Stomach (tissue), 4 donors: ENCODE data around the gene KRT6B.

Experiments used
- POLR2A ChIP-seq, 4 donors: fragments of 450-650 bp; IDR thresholded peaks; one replicate each; pipeline ENCODE4 v1.6.1; 2016; ENCODE audit warnings: antibody characterized with exemption in 4 of 4, control low read depth in 2 of 4, mild to moderate bottlenecking in 1 of 4, moderate library complexity in 1 of 4
- TF ChIP-seq, protein P1 (sequence below), 7 experiments: fragments of 450-650 bp in 4 of 7; fragments of 200-600 bp in 3 of 7; sonication (generic) in 3 of 7; IDR thresholded peaks; one replicate each; pipeline ENCODE4 v1.5.1; 2016 to 2019; ENCODE audit warnings: antibody characterized with exemption in 7 of 7, control low read depth in 2 of 7, mild to moderate bottlenecking in 1 of 7

DNA sequence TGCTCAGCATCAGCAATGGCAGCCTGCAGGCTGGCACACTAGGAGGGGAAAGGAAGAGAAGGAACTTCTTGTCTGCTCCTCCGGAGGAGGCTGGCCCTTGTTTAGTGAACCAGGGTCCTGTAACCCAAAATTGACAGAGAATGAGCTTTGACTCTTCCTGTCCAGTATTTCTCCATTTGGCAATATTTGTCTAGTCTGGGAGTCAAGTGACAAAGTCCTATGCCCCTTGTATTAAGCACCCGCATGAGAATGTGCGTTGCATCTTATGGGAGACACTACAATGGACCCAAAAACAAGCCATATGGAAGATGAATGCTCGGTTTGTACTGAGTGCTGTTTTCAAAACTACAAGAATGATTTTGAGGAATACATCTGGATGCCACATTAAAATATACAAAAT, 17.9 kb upstream of the KRT6B start:
- TF ChIP-seq, protein P1, sequence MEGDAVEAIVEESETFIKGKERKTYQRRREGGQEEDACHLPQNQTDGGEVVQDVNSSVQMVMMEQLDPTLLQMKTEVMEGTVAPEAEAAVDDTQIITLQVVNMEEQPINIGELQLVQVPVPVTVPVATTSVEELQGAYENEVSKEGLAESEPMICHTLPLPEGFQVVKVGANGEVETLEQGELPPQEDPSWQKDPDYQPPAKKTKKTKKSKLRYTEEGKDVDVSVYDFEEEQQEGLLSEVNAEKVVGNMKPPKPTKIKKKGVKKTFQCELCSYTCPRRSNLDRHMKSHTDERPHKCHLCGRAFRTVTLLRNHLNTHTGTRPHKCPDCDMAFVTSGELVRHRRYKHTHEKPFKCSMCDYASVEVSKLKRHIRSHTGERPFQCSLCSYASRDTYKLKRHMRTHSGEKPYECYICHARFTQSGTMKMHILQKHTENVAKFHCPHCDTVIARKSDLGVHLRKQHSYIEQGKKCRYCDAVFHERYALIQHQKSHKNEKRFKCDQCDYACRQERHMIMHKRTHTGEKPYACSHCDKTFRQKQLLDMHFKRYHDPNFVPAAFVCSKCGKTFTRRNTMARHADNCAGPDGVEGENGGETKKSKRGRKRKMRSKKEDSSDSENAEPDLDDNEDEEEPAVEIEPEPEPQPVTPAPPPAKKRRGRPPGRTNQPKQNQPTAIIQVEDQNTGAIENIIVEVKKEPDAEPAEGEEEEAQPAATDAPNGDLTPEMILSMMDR (IDR thresholded peaks at IDR 0.05): no peak
- TF ChIP-seq POLR2A (IDR thresholded peaks at IDR 0.05): no peak
